Stimulated activated CD8-positive, alpha-beta memory T cell treated with anti-CD3 and anti-CD28 coated beads, Interleukin-7, amount 100 ng/mL, for 24 hours (primary cell): Measurements from ENCODE around the gene KRTAP5-11.
"Not testable (repeated sequence)": the region's sequence is repeated elsewhere in the genome, so short reads cannot be mapped to it uniquely, and the experiment has no call there.

Experiments used
- DNase-seq: peaks from one replicate; pipeline ENCODE4 v3.0.0-alpha.2; 2020; ENCODE audit warnings: low read depth

KRTAP5-11 gene

DNA sequence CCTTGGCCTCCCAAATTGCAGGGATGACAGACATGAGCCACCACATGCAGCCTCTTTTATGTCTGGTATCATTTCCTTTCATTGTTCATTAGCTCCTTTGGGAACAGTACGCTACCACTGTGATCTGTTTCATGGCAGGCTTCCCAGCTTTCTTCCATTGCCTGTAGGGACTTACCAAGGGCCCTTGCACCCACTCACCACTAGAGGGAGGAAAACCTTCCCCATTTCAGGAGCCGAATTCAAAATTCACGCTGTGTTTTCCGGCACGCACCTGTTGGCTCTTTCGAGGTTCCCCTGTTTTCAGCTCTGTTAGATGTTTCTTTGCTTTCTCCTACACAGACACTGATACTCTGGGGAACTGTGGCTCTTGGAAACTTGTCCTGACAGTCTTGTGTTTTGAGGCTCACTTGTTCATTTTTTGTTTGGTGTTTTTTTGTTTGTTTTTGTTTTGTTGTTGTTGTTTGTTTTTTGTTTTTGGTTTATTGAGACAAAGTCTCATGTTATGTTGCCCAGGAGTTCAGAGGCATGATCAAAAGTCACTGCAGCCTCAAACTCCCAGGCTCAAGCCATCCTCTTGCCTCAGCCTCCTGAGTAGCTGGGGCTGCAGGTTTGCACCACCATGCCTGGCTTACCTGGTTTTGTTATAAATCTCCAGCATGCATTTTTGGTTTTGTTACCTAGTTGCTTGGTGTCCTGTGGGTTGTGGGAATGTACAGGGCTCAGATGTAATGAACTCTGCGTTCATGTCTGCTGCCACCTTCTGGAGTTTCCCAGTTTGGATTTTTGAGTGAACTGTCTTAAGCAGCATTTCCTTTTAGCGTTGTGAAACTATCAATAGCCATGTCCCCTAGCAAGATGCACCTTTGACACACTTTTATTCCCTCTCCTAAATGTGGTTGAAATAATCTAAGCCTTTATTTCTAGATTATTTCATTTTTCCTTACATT is 2.3 kb downstream of the KRTAP5-11 start:
- no peak for DNase-seq

DNA sequence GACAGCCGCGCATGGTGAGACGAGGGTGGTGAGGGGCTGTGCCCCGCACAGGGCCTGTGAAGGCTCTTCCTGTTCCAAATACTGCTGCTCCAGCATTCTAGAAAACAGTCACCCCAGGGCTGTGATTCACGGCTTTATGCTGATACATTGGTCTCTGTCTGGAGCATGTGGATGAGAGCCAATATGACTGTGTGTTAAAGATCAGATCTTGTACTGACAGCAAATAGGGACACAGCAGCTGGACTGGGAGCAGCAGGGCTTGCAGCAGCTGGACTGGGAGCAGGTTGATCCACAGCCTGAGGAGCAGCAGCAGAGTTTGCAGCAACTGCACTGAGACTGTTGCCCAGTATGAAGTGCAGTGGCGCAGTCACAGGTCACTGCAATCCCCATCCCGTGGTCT is 3.2 kb downstream of the KRTAP5-11 start:
- not testable (repeated sequence) for DNase-seq

DNA sequence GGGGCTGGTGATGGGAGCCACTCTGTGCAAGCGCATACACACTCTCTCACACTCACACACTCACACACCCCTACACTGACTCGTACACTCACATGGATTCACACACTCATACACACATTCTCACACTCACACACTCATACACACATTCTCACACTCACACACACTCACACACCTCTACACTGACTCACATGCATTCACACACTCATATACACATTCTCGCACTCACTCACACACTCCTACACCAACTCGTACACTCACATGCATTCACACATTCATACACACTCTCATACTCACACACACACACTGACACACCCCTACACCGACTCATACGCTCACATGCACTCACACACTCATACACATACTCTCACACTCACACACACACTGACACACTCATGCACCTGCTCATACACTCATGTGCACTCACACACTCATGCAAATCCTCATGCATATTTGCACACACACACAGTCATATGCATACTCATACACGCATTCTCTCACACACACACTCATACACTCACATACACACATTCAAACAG is 5.1 kb downstream of the KRTAP5-11 start:
- no peak for DNase-seq

DNA sequence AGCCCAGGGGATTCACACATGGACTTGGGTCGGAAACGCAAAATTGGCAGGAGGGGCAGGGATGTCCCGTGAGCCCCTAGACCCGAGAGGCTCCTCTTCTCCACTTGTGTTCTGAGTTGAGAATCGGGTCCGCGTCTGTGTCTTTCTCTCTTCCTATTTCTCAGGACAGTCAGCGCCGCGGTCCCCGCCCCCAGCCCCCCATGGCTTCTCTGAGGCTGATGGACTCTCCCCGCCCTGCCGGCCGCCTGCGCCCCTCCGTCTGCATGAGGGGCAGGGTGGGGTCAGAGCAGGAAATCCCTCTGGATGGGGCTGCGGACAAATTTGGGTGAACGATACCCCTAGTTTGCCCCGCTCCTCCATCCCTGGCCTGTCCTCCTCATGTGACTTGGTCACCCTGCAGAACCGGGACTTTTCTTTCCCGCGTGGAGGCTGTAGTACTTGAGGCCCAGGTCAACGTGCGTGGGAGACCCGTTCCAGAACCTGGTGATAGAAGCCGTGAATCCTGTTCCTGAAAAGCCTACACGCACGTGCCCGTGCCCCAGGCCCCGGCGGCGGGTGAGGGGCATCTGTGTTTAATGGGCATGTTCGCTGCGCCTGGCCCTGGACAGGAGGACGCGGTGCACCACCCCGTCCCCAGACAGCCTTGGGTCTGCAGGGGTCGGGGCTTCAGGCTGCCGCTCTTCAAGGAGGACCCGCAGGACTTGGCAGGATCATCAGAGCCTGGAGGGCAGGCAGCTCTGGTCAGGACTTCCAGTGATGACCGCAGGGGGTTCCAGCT is 5.8 kb downstream of the KRTAP5-11 start:
- not testable (repeated sequence) for DNase-seq

DNA sequence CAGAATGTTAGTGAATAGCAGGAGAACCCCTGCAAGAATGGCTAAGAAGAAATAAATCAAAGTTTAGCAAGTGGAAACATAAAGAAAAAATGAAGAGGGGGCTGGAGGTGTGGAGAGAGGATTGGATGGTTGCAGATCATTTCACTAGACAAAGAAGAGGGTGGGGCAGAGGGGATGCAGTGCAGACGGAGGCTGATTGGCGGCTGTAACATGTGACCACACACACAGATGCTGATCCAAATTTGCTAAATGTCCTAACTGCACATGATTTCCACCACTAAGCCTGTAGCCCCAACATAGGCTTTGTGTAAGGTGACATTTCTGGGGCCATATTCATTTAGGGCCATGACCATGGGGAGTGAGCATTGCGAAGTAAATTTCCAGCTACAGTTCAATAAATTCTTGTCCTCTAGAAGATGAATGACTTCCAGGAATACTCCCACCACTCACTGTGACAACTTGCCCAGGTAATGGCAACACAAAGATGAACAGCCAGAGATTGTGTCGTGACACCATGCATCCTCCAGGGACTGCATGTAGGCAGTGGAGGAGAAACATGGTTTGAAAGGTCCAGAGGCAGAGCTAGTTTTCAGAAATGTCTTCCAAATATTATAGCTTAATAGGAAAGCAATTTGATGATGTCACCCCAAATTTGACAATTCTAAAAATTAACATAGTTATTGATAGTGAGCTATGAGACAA is 6.8 kb downstream of the KRTAP5-11 start:
- DNase-seq = no peak

DNA sequence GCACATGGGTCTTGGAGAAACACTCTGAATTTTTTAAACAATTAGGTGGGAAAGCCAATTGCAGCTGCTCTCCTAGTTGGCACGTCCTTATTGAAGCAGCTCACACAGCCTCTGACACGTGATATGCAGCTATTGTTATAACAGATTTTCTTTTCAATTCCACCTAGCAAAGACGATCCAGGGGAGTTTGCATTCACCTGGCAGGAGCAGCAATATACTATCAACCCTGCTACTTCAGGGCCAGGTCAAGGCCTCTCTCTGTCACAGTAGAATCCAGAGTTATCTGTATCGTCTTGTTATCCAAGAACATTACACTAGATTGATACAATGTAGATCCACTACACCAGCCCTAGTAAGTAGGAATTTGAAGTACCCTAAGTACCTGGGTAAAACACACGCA is 8.3 kb downstream of the KRTAP5-11 start:
- DNase-seq = no peak

DNA sequence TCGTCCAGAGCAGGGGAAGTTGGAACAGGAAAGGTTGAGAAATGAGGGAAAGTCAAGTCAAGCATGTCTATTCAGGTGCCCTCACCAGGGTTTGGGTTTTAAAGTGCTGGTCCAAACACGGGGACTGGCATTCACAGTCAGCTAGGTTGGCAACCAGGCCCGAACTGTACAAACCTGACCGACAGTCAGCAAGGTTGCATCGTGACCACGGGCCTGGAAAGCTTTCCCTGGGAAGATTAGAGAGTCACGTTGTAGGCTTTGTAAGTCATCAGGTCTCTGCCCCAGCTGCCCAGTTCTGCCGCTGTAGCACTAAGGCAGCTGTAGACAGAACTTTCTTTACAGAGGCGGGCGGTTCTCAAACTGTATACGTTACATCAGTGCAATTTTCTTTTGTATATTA is 9.9 kb downstream of the KRTAP5-11 start:
- DNase-seq = no peak

DNA sequence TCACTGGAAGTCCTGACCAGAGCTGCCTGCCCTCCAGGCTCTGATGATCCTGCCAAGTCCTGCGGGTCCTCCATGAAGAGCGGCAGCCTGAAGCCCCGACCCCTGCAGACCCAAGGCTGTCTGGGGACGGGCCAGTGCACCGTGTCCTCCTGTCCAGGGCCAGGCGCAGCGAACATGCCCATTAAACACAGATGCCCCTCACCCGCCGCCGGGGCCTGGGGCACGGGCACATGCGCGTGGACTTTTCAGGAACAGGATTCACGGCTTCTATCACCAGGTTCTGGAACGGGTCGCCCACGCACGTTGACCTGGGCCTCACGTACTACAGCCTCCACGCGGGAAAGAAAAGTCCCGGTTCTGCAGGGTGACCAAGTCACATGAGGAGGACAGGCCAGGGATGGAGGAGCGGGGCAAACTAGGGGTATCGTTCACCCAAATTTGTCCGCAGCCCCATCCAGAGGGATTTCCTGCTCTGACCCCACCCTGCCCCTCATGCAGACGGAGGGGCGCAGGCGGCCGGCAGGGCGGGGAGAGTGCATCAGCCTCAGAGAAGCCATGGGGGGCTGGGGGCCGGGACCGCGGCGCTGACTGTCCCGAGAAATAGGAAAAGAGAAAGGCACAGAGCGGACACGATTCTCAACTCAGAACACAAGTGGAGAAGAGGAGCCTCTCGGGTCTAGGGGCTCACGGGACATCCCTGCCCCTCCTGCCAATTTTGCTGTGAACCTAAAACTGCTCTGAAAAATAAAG is 11.4 kb downstream of the KRTAP5-11 start:
- not testable (repeated sequence) for DNase-seq

DNA sequence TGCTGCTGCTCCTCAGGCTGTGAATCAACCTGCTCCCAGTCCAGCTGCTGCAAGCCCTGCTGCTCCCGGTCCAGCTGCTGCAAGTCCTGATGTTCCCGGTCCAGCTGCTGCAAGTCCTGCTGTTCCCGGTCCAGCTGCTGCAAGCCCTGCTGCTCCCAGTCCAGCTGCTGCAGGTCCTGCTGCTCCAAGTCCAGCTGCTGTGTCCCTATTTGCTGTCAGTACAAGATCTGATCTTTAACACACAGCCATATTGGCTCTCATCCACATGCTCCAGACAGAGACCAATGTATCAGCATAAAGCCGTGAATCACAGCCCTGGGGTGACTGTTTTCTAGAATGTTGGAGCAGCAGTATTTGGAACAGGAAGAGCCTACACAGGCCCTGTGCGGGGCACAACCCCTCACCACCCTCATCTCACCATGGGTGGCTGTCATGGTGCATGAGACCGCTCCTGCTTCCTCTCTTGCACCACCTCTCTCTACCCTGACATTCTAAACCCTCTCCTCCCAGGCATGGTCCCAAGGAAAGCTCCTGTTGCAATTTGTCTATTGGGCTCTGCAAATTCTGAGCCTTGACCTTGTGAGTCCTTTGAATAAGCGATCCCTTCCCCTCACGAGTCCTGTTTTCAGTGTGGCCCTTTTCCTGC is 13.8 kb downstream of the KRTAP5-11 start:
- DNase-seq = no peak

DNA sequence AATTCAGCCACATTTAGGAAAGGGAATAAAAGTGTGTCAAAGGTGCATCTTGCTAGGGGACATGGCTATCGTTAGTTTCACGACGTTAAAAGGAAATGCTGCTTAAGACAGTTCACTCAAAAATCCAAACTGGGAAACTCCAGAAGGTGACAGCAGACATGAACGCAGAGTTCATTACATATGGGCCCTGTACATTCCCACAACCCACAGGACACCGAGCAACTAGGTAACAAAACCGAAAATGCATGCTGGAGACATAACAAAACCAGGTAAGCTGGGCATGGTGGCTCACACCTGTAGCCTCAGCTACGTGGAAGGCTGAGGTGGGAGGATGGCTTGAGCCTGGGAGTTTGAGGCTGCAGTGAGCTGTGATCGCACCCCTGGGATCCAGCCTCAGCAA is 15.0 kb downstream of the KRTAP5-11 start:
- DNase-seq = not testable (repeated sequence)

DNA sequence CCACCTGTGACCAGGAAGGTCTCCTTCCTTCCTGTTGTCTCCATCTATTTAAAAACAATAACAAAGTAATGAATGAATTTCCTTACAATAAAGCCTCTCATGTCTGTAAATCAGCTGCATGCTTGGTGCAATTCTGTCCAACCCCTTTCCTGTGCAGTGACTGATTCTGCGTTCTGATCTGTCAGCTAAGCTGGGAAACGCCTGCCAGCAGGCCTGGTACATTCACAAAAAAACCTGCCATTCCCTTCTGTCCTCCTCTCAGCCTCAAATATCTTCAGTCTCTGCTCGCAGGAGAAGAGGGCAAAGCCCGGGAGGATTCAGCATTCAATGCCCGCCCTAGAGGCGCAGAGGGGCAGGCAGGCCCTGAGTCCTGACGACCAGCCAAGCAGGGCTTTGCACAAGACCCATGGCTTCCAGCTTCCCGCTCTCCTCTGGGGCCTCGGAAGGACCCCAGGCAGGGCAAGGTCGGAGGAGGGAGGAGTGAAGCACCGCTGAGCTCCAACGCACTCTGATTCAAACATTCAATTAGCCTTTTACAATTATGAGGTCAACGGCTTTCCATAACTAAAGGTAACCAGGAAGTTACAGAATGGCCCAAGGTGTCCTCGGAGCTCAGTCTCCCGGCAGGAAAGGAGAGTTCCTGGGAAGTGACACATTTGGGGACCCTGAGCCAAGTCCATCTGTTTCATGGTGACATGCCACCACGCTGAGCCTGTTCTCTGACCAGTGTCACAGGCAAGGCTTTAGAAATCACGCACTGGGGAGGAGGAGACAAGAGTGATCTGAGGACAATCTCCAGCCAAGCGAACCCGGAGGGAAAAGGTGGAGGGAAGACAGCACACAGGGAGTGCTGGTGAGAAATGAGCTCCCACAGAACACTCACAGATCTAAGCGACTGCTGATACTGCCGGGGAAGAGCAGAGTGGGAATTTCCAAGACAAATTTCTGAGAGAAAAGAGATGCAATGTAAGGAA is 15.8 kb downstream of the KRTAP5-11 start:
- not testable (repeated sequence) for DNase-seq

DNA sequence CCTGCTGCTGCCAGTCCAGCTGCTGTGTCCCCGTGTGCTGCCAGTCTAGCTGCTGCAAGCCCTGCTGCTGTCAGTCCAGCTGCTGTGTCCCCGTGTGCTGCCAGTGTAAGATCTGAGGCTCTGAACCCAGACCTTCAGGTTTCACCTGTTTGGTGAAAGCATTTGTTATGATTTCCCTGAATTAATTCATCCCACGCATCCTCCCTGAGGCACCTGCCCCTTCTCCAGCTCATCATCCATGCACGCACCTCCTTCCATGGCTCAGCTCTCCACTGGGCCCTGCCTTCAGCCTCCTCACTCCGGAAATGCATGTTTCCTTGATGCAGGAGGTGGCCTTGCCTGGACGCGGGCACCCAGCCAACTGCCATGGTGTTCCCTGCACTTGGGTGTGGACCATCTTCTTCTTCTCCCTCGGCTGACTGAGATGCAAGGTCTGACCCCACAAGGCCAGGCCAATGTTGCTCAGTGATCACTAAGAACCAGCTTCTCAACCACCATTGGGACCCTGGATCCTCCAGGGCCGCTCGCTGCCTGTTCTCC is 16.5 kb downstream of the KRTAP5-11 start:
- DNase-seq = no peak

DNA sequence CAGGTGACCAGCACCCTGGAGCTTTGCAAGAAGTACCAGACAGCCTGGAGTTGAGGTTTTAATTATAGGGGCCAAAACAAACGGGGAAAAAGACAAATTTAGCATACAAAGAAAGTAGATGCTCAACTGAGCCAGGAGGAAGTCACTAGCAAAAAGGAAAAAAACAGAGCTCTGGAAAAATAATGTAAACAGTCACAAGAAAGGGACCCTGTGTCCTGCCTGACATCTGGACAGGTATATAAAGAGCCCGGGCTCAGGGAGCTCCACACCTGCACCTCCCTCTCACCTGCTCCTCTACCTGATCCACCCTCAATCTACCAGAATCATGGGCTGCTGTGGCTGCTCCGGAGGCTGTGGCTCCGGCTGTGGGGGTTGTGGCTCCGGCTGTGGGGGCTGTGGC is 17.4 kb downstream of the KRTAP5-11 start, which contains the start of gene KRTAP5-10:
Gene KRTAP5-10, plus strand, starts transcription at position 301 of the 400 bp plus-strand sequence. Its CDS starts 25 bp downstream, at position 326.
- DNase-seq = no peak

DNA sequence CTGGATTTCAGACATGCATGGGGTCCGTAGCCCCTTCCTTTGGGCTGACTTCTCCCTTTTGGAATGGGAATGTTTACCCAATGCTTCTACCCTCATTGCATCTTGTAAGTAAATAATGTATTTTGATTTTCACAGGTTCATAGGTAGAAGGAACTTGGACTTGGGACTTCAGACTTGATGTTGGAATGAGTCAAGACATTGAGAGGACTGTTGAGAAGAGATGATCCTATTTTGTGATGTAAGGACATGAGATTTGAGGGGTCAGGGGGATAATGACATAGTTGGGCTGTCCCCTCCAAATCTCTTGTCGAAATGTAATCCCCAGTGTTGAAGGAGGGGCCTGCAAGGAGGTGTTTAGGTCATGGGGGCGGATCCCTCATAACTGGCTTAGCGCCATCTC is 18.2 kb downstream of the KRTAP5-11 start:
- no peak for DNase-seq

DNA sequence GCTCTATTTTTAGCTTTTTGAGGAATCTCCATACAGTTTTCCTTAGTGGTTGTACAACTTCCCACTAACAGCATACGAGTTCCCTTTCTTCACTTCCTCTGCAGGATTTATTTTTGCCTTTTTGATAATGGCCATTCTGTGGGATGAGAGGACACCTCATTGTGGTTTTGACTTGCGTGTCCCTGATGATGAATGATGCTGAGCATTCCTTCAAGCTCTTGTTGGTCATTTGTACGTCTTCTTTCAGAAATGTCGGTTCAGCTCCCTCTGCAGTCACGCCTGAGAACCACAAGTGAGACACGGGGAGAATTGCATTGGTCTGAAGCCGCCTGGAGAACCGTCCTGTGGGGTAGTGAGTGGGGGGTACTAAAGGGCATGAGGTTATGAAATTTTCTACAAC is 19.3 kb downstream of the KRTAP5-11 start:
- DNase-seq = no peak

DNA sequence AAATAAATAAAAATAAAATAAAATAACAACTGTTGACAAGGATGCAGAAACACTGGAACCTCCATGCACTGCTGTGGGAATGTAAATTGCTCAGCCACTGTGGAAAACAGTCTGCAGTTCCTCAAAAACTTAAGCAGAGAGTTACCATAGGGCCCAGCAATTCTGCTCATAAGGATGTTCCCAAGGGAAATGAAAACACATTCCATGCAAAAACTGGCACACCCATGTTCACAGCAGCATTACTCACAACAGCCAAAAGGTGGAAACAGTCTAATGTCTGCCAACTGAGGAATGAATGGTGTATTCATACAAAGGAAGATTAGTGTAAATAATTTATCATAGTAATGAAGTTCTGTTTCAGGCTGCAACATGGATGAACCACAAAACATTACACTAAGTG is 20.6 kb downstream of the KRTAP5-11 start:
- DNase-seq = no peak

DNA sequence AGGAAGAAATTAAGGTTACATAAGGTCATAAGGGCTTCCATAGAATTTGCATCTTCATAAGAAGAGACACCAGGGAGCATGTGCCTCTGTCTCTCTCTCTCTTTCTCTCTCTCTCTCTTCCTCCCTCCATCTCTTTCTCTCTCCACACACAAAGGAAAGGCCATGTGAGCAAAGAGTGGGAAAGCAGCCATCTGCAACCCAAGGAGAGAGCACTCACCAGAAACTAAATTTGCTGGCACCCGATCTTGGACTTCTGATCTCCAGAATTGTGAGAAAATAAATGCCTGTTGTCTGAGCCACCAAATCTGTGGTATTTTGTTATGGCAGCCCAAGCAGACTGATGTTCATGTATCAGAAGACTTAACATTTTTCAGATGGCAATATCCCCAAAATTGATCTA is 23.7 kb downstream of the KRTAP5-11 start:
- no peak for DNase-seq

DNA sequence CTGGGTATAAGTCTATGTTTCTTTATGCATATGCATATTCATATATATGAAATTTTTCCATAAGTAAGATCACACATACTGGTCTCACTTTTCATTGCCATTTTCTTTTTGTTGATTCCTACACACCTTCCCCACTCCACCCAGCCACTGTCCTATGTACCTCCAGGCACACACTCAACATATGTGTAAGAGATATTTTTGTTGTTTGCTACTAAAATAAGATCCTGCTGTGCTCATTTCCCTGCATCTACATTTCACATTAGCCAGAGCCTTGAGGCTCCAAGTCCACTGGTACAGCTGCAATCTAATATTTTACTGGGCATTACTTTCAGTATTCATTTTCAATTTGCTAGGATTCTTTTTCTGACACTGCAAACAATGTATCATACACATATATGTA is 25.4 kb downstream of the KRTAP5-11 start:
- no peak for DNase-seq

DNA sequence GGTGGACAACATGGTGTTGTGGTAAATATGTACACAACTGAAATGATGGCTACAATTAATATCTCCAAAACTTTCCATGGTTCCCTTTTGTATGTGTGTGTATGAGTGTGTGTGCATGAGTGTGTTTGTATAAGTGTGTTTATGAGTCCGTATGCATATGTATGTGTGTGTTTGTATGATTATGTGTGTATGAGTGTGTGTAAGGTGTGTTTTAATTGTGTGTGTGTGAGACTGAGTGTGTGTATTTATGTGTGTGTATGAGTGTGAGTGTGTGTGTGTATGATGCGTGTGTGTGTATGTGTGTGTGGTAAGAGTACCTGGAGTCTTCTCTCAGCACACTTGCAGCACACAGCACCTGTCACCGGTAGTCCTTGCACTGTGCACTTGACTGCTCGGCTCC is 26.7 kb downstream of the KRTAP5-11 start:
- no peak for DNase-seq
